IPS DF 19.7 (cell line): ENCODE results near the gene KIR2DL4.
"Not testable (repeated sequence)": the region's sequence is repeated elsewhere in the genome, so short reads cannot be mapped to it uniquely, and the experiment has no call there.

Experiments used
- DNase-seq: peaks from one replicate; pipeline ENCODE4 v3.0.0-alpha.2; 2013; ENCODE audit warnings: low read depth, low spot score

KIR2DL4 gene

DNA sequence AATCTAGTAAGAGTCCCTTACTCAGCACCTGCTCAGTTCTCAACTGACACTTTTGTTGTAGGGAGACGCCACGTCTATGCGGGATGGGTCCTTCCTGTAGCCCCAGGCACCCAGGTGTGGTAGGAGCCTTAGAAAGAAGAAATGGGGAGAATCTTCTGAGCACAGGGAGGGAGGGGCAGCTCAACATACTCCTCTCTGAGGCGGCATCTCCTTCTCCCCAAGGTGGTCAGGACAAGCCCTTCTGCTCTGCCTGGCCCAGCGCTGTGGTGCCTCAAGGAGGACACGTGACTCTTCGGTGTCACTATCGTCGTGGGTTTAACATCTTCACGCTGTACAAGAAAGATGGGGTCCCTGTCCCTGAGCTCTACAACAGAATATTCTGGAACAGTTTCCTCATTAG lies 1.2 kb downstream of the KIR2DL4 start:
- DNase-seq, result no peak

DNA sequence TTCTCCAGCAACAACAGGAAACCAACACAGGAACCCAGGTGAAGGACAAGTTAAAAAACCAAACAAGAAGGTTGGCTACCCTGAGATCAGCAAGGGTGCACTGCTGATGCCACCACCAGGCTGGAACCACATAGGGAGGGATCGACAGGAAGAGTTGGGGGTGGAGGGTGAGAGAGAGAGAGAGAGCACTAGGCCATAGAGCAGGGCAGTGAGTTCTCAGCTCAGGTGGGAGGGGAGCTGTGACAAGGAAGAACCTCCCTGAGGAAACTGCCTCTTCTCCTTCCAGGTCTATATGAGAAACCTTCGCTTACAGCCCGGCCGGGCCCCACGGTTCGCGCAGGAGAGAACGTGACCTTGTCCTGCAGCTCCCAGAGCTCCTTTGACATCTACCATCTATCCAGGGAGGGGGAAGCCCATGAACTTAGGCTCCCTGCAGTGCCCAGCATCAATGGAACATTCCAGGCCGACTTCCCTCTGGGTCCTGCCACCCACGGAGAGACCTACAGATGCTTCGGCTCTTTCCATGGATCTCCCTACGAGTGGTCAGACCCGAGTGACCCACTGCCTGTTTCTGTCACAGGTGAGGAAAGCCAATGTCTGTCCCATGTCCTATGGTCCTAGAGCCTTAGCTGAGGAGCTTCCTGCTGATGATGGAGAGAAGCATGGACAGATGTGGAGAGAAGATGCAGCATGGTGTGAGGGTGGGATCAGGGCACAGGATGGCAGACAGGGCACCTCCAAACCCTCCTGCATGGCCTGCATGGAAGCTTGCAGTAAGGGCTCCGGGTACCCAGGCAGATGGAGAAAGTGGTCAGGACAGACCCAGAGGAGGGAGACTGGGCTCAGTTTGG lies 2.5 kb downstream of the KIR2DL4 start:
- no peak for DNase-seq

DNA sequence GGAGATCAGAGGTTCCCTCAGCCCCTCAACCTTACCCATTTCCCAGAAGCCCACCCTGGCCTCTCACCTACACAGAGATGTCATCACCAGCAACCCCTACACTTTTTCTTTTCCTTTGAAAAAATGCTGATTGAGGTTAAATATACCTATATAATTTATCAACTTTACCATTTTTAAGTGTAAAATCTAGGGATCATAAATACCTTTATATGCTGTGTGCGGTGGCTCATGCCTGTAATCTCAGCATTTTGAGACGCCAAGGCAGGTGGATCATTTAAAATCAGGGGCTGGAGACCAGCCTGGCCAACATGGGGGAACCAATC lies 3.1 kb downstream of the KIR2DL4 start:
- DNase-seq, result no peak

DNA sequence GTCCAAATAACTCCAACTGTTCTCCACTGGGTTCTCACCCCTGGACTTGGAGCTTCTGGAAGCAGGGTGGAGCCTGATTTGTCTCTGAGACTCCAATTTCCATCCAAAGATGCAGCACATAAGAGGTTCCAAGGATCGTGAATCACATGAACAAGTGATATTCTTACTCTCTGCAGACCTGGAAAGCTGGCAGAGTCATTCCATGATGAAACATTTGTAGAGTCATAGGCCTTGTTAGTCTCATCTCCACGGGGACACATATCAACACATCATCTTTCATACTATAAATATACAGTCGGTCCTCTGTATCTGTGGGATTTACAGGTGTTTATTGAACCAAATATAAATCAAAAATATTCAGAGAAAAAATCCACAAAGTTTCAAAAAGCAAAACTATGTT lies 11.2 kb downstream of the KIR2DL4 start:
- not testable (repeated sequence) for DNase-seq

DNA sequence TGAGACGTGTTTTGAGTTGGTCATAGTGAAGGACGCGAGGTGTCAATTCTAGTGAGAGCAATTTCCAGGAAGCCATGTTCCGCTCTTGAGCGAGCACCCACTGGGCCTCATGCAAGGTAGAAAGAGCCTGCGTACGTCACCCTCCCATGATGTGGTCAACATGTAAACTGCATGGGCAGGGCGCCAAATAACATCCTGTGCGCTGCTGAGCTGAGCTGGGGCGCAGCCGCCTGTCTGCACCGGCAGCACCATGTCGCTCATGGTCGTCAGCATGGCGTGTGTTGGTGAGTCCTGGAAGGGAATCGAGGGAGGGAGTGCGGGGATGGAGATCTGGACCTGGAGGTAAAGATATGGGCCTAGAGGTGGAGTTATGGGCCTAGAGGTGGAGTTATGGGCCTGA lies 12.8 kb downstream of the KIR2DL4 start, which contains the start of gene KIR3DL1:
KIR3DL1 (plus strand) TSS at position 218 of the 400 bp plus-strand sequence.
- not testable (repeated sequence) for DNase-seq

DNA sequence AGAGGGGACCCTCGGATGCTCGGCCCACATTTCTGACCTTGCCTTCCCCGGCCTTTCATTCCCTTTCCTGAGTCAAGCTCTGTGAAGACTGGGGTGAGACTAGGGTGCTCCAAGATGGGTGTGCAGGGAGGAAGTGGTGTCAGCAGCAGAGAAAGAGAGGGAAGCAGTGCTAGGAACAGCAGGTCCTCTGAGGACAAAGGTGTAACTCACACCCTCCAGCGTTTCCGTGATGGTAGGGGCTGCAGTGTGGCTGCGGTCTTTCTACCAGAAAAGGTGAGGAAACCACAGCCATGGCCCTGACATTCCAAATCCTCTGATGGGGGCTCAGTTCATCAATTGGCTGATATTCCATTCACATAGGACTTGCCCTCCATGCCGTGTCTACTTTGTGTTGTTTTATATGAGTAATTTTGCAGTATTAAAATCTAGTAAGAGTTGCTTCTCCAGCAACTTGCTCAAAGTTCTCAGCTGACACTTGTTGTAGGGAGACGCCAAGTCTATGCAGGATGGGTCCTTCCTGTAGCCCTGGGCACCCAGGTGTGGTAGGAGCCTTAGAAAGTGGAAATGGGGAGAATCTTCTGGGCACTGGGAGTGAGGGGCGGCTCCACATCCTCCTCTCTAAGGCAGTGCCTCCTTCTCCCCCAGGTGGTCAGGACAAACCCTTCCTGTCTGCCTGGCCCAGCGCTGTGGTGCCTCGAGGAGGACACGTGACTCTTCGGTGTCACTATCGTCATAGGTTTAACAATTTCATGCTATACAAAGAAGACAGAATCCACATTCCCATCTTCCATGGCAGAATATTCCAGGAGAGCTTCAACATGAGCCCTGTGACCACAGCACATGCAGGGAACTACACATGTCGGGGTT lies 14.5 kb downstream of the KIR2DL4 start:
- no peak for DNase-seq

DNA sequence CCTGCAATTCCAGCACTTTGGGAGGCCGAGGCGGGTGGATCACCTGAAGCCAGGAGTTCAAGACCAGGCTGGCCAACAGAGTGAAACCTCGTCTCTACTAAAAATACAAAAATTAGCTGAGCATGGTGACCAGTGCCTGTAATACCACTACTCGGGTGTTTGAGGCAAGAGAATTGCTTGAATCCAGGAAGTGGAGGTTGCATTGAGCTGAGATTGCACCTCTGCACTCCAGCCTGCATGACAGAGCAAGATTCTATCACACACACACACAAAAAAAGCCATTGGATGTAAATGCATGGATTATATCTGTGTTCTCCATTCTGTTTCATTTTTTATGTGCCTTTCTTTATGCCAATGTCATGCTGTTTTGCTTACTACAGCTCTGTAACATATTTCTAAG lies 21.0 kb downstream of the KIR2DL4 start:
- DNase-seq, result not testable (repeated sequence)

DNA sequence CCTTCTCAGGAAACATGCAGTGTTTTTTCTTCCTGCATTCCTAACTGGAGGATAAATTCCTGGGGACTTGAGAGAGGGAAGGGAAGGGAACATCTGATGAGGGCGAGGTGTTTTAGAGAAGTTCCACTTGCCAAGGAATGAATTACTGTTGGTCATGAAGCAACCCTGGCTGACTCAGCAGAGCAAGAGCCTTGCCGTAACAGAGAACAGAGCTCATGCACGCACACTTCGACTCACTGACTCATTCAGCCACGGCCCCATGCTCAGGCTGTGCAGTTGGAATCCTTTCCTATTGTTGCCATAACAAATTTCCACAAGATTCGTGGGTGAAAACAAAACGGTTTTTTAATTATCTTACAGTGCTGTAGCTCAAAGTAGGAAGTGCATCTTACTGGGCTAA lies 21.9 kb downstream of the KIR2DL4 start:
- not testable (repeated sequence) for DNase-seq

DNA sequence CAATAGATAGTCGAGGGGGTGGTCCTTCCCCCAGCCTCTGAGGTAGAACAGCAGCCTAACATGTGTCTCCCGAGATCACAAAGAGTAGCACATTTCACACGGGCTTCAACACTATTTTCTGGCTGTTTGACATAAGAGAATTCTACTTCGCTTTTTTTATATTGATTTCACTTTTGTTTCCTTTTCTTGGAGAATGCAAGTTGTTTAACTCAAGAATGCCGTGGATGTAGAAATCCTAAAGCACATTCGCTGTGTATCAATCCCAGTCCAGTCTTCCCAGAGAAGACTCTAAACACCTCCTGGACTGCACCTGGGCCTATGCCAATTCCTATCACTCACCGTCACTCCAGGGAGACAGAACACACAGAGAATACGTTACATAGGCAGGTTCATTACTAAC lies 24.7 kb downstream of the KIR2DL4 start:
- not testable (repeated sequence) for DNase-seq

DNA sequence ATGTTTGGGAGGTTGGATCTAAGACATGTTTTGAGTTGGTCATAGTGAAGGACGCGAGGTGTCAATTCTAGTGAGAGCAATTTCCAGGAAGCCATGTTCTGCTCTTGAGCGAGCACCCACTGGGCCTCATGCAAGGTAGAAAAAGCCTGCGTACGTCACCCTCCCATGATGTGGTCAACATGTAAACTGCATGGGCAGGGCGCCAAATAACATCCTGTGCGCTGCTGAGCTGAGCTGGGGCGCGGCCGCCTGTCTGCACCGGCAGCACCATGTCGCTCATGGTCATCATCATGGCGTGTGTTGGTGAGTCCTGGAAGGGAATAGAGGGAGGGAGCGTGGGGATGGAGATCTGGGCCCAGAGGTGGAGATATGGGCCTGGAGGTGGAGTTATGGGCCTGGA lies 29.1 kb downstream of the KIR2DL4 start, which contains the start of gene KIR2DS4:
KIR2DS4 (plus strand) TSS at position 181 of the 400 bp plus-strand sequence.
- not testable (repeated sequence) for DNase-seq

DNA sequence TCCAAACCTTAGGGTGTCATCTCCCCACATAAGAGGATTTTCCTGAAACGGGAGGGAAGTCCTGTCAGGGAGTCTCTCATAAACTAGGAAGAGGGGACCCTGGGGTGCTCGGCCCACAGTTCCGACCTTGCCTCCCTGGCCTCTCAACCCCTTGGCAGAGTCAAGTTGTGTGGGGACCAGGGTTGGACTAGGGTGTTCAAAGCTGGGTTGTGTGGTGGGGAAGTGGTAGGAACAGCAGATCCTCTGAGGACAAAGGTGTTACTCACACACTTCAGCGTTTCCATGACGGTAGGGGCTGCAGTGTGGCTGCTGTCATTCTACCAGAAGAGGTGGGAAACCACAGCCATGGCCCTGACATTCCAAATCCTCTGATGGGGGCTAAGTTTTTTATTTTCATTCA lies 31.7 kb downstream of the KIR2DL4 start:
- not testable (repeated sequence) for DNase-seq

DNA sequence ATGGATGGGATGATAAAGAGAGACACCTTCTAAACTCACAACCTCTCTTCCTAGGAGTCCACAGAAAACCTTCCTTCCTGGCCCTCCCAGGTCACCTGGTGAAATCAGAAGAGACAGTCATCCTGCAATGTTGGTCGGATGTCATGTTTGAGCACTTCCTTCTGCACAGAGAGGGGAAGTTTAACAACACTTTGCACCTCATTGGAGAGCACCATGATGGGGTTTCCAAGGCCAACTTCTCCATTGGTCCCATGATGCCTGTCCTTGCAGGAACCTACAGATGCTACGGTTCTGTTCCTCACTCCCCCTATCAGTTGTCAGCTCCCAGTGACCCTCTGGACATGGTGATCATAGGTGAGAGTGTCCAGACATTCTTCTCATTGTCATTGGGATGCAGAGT lies 34.1 kb downstream of the KIR2DL4 start:
- not testable (repeated sequence) for DNase-seq

DNA sequence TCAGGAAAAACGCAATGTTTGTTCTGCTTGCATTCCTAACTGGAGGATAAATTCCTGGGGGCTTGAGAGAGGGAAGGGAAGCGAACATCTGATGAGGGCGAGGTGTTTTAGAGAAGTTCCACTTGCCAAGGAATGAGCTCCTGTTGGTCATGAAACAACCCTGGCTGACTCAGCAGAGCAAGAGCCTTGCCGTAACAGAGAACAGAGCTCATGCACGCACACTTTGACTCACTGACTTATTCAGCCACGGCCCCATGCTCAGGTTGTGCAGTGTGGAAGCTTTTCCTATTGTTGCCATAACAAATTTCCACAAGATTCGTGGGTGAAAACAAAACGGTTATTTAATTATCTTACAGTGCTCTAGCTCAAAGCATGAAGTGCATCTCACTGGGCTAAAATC lies 39.8 kb downstream of the KIR2DL4 start:
- not testable (repeated sequence) for DNase-seq

DNA sequence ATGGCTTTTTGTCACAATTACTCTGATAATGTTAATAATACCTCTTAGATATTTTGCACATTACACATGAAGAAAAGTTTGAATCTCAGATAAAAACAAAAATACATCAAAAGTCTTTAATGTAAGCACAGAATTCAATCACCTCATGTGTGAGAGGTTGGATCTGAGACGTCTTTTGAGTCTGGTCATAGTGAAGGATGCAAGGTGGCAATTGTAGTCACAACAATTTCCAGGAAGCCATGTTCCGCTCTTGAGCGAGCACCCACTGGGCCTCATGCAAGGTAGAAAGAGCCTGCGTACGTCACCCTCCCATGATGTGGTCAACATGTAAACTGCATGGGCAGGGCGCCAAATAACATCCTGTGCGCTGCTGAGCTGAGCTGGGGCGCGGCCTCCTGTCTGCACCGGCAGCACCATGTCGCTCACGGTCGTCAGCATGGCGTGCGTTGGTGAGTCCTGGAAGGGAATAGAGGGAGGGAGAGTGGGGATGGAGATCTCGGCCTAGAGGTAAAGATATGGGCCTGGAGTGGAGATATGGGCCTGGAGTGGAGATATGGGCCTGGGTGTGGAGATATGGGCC lies 46.7 kb downstream of the KIR2DL4 start, which contains the start of gene KIR3DL2:
KIR3DL2 (plus strand) TSS at position 383 of the 580 bp plus-strand sequence; CDS start at position 416, 33 bp downstream.
- not testable (repeated sequence) for DNase-seq

DNA sequence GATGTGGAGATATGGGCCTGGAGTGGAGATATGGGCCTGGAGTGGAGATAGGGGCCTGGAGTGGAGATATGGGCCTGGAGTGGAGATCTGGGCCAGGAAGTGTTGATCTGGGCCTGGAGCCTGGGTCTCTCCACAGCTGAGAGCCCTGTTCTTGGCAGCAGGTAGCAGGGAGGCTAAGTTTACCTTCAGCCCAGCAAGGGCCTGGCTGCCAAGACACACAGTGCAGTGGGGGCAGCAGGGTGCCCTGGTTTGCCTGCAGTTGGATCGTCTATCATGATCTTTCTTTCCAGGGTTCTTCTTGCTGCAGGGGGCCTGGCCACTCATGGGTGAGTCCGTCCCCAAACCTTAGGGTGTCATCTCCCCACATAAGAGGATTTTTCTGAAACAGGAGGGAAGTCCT lies 47.5 kb downstream of the KIR2DL4 start:
- DNase-seq, result no peak

DNA sequence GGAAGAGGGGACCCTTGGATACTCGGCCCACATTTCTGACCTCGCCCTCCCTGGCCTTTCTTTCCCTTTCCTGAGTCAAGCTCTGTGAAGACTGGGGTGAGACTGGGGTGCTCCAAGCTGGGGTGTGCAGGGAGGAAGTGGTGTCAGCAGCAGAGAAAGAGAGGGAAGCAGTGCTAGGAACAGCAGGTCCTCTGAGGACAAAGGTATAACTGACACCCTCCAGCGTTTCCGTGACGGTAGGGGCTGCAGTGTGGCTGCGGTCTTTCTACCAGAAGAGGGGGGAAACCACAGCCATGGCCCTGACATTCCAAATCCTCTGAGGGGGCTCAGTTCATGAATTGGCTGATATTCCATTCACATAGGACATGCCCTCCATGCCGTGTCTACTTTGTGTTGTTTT lies 47.9 kb downstream of the KIR2DL4 start:
- no peak for DNase-seq

DNA sequence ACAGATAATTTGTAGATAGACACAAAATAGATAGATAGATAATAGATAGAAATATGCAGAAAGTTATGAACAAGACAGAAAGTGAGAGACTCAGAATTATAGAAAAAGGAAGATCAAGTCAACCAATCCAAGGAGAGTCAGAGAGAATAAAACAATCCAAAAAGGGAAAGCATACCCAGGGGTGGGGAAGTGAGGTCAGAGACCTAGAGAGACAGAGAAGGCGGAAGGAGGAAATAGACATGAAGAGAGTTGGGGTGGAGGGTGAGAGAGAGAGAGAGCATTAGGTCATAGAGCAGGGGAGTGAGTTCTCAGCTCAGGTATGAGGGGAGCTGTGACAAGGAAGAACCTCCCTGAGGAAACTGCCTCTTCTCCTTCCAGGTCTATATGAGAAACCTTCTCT lies 51.8 kb downstream of the KIR2DL4 start:
- not testable (repeated sequence) for DNase-seq

DNA sequence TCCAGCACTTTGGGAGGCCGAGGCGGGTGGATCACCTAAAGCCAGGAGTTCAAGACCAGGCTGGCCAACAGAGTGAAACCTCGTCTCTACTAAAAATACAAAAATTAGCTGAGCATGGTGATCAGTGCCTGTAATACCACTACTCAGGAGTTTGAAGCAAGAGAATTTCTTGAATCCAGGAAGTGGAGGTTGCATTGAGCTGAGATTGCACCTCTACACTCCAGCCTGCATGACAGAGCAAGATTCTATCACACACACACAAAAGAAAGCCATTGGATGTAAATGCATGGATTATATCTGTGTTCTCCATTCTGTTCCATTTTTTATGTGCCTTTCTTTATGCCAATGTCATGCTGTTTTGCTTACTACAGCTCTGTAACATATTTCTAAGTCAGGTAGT lies 55.1 kb downstream of the KIR2DL4 start:
- DNase-seq, result not testable (repeated sequence)

DNA sequence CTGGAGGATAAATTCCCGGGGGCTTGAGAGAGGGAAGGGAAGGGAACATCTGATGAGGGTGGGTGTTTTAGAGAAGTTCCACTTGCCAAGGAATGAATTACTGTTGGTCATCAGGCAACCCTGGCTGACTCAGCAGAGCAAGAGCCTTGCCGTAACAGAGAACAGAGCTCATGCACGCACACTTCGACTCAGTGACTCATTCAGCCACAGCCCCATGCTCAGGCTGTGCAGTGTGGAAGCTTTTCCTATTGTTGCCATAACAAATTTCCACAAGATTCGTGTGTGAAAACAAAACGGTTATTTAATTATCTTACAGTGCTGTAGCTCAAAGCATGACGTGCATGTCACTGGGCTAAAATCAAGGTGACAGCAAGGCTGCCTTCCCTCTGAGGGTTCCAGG lies 56.0 kb downstream of the KIR2DL4 start:
- DNase-seq, result not testable (repeated sequence)

DNA sequence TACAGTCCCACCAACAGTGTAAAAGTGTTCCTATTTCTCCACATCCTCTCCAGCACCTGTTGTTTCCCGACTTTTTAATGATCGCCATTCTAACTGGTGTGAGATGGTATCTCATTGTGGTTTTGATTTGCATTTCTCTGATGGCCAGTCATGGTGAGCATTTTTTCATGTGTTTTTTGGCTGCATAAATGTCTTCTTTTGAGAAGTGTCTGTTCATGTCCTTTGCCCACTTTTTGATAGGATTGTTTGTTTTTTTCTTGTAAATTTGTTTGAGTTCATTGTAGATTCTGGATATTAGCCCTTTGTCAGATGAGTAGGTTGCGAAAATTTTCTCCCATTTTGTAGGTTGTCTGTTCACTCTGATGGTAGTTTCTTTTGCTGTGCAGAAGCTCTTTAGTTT lies 60.0 kb downstream of the KIR2DL4 start:
- DNase-seq, result not testable (repeated sequence)
